ENCODE measurements around the gene POLRMT.

Gene POLRMT

DNA sequence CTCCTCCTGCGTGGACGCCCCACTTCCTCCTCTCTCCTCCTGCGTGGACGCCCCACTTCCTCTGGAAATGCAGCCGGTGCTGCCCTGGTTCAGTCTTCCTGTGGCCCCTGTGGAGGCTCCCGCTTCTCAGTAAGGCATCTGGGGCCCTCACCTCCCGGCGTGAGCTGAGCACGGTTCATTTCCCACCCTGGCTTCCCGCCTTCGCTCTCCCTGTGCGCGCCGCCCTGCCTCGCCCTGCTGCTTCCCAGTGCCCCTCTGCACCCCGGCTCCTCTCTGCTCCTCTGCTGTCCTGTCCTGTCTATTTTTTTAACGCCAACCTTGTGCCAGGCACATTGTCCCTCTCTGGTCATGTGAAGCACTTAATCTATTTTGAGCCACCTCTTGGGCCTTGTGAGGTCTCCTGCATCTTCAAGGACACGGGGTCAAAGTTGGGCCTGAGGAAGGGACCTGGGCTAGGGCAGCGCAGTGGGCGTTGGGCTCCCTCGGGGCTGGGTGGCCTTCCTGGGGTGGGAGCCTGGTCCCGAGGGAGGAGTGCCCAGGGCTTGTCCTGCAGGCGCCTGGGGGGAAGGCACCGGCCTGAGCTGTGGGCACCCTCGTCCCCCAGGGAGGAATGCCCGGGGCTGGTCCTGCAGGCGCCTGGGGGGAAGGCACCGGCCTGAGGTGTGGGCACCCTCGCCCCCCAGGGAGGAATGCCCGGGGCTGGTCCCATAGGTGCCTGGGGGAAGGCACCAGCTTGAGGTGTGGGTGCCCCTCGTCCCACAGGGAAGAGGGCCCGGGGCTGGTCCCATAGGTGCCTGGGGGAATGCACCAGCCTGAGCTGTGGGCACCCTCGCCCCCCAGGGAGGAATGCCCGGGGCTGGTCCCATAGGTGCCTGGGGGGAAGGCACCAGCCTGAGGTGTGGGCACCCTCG lies 30.7 kb downstream of the POLRMT start:
- DNase-seq: no peak
- in situ Hi-C loops (cut with MboI; ENCODE audit: low pct_unique_long_range_greater_than_20kb, low sequenced_read_pairs): no loop called here

DNA sequence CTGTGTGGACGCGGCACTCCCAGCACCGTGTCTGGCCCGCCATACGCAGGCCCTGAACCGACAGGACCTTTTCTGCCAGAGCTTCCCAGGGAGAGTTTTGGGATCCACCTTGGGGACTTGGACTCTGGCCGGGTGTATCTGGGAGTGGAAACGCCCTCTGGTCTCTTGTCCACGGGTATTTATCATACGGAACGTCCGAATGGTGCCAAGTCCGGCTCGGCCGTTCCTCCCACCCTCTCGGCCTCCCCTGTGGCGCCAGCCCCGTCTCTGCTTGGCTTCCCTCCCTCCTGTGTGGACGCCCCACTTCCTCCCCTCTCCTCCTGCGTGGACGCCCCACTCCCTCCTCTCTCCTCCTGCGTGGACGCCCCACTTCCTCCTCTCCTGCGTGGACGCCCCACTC lies 31.5 kb downstream of the POLRMT start:
- in situ Hi-C loops (cut with MboI; ENCODE audit: low pct_unique_long_range_greater_than_20kb, low sequenced_read_pairs): no loop called here
- DNase-seq: no peak

- in situ Hi-C loops (cut with MboI; ENCODE audit: low pct_unique_long_range_greater_than_20kb, low sequenced_read_pairs): no loop called here
- DNase-seq: no peak
Observed at GRCh38 chr19:601310-601709, 32.0 kb downstream of the POLRMT start.

- in situ Hi-C loops (cut with MboI; ENCODE audit: low pct_unique_long_range_greater_than_20kb, low sequenced_read_pairs): no loop called here
- DNase-seq: no peak
Observed at GRCh38 chr19:597406-598315, 35.7 kb downstream of the POLRMT start.

- DNase-seq: no peak
- in situ Hi-C loops (cut with MboI; ENCODE audit: low pct_unique_long_range_greater_than_20kb, low sequenced_read_pairs): no loop called here
Observed at GRCh38 chr19:596263-596655, 37.1 kb downstream of the POLRMT start.

GRCh38 chr19:595326-596262 lies 37.7 kb downstream of the POLRMT start:
- in situ Hi-C loops (cut with MboI; ENCODE audit: low pct_unique_long_range_greater_than_20kb, low sequenced_read_pairs): no loop called here
- DNase-seq: no peak

DNA sequence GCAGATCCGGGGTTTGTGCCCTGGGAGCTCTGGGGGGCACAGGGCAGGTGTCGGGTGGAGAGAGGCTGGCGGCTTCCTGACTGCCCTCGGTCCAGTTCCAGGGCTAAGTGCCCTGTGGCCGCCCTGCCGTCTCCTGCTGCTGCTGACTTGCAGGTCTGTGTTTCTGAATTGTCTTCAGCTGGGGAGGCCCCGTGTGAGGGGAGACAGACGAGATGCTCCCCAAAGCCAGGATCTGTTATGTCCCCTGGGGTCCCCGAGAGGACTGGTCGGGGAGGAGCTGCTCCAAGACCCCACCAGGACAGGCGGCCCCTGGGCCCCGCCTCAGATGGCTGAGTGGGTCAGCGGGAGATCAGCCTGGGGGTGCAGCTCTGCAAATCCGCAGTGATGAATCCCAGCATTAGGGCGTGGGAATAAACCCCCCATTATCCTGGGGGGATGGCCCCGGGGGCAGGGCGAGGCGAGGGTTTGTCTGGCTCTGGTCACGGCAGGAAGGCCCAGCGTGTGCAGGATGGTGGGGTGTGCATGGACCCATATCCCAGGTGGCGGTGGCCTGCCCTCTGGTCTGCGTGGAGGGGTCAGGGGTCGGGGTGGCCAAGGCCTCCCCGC lies 39.0 kb downstream of the POLRMT start:
- in situ Hi-C loops (cut with MboI; ENCODE audit: low pct_unique_long_range_greater_than_20kb, low sequenced_read_pairs): no loop called here
- no peak for DNase-seq

DNA sequence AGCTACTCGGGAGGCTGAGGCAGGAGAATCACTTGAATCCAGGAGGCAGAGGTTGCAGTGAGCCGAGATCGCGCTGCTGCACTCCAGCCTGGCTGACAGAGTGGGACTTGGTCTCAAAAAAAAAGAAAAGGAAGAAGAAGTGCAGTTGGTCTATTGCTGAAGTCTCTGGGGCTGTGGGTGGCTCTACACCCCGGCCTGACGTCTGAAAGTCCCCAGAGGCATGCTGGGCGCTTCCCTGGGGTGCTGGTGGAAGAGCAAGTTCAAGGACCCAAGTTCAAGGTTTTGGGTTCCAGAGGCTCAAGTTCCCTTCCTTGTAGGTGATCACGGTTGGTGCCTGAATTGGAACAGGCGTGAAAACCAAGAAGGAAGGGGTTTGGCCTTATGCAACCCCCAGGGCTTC lies 39.8 kb downstream of the POLRMT start:
- no peak for DNase-seq
- in situ Hi-C loops (cut with MboI; ENCODE audit: low pct_unique_long_range_greater_than_20kb, low sequenced_read_pairs): no loop called here

- in situ Hi-C loops (cut with MboI; ENCODE audit: low pct_unique_long_range_greater_than_20kb, low sequenced_read_pairs): no loop called here
- DNase-seq: no peak
Observed at GRCh38 chr19:593055-593454, 40.3 kb downstream of the POLRMT start.

- in situ Hi-C loops (cut with MboI; ENCODE audit: low pct_unique_long_range_greater_than_20kb, low sequenced_read_pairs): no loop called here
- no peak for DNase-seq
Observed at GRCh38 chr19:592101-592500, 41.2 kb downstream of the POLRMT start.

GRCh38 chr19:591099-591958 lies 42.0 kb downstream of the POLRMT start:
- in situ Hi-C loops (cut with MboI; ENCODE audit: low pct_unique_long_range_greater_than_20kb, low sequenced_read_pairs): no loop called here
- peak; percentile 45 for DNase-seq

- no peak for DNase-seq
- in situ Hi-C loops (cut with MboI; ENCODE audit: low pct_unique_long_range_greater_than_20kb, low sequenced_read_pairs): no loop called here
Observed at GRCh38 chr19:590750-591098, 42.6 kb downstream of the POLRMT start.

DNA sequence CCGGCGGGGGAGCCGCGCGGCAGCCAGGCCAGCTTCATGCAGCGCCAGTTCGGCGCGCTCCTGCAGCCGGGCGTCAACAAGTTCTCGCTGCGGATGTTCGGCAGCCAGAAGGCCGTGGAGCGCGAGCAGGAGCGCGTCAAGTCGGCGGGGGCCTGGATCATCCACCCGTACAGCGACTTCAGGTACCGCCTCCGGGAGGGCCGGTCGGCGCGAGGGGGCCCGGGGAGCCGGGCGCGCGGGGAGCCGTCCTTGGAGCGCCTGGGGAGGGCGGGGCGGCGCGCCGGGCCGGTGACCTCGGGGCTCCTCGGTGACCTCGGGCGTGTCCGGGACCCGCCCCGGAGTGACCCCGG lies 43.0 kb downstream of the POLRMT start:
- no peak for DNase-seq
- in situ Hi-C loops (cut with MboI; ENCODE audit: low pct_unique_long_range_greater_than_20kb, low sequenced_read_pairs): no loop called here

GRCh38 chr19:589693-590395 lies 43.5 kb downstream of the POLRMT start, which contains the start of gene HCN2:
Gene HCN2, plus strand, starts transcription at chr19:589881. Its CDS starts 65 bp downstream, at chr19:589946.
- in situ Hi-C loops (cut with MboI; ENCODE audit: low pct_unique_long_range_greater_than_20kb, low sequenced_read_pairs): no loop called here
- DNase-seq: no peak

- DNase-seq: no peak
- in situ Hi-C loops (cut with MboI; ENCODE audit: low pct_unique_long_range_greater_than_20kb, low sequenced_read_pairs): no loop called here
Observed at GRCh38 chr19:588741-589692, 44.3 kb downstream of the POLRMT start.

GRCh38 chr19:588093-588740 lies 45.1 kb downstream of the POLRMT start:
- in situ Hi-C loops (cut with MboI; ENCODE audit: low pct_unique_long_range_greater_than_20kb, low sequenced_read_pairs): no loop called here
- DNase-seq: peak; percentile 91

All from KBM-7 (cell line).